ENCODE data around the gene NACC2.

Gene NACC2

GRCh38 chr9:136129176-136129575 lies 34.1 kb upstream of the NACC2 start:
- H4K91ac ChIP-seq (ENCODE audit: low read depth, low read length), result no peak overlapping the region
- no peak overlapping the region for H2BK120ac ChIP-seq (ENCODE audit: insufficient read depth, low read length, poor library complexity)
- H3K27ac ChIP-seq (ENCODE audit: low read depth, low read length), result no peak overlapping the region
- H3K23ac ChIP-seq (ENCODE audit: low read length), result no peak overlapping the region
- no peak overlapping the region for H4K8ac ChIP-seq (ENCODE audit: low read depth, low read length)
- DNase-seq, result no peak
- H3K4me3 ChIP-seq (ENCODE audit: low read depth, low read length), result no peak overlapping the region
- no peak overlapping the region for H2AFZ ChIP-seq (ENCODE audit: insufficient read depth, low read length, poor library complexity)
- H2BK12ac ChIP-seq (ENCODE audit: low read length), result no peak overlapping the region
- peaks cover 12% of the 10 kb centered on the region for H3K9me3 ChIP-seq (ENCODE audit: insufficient read depth, low read depth, low read length)
- no peak overlapping the region for H3K18ac ChIP-seq (ENCODE audit: low read length)
- H2AK5ac ChIP-seq (ENCODE audit: low read length), result no peak overlapping the region
- no peak overlapping the region for H3K4me2 ChIP-seq (ENCODE audit: low read length)
- no peak overlapping the region for H2BK5ac ChIP-seq (ENCODE audit: low read depth, low read length, poor library complexity)
- no peak overlapping the region for H3K4ac ChIP-seq (ENCODE audit: low read depth, low read length)
- H3K9ac ChIP-seq (ENCODE audit: low read length), result no peak overlapping the region
- H3K79me2 ChIP-seq (ENCODE audit: control insufficient read depth, insufficient read depth, low read length, poor library complexity), result no peaks in the 10 kb centered on the region
- no CpG with 5 or more reads among the region's 17 CpGs for WGBS (ENCODE audit: extremely low coverage, insufficient coverage, insufficient read length)
- H3K14ac ChIP-seq (ENCODE audit: low read length), result no peak overlapping the region
- H3K27me3 ChIP-seq (ENCODE audit: insufficient read depth, low read length), result peaks cover 11% of the 10 kb centered on the region
- no peak overlapping the region for H4K12ac ChIP-seq (ENCODE audit: low read depth, low read length)
- peaks cover 0 to 6% of the 10 kb centered on the region in 2 experiments for H3K4me1 ChIP-seq (ENCODE audit: control insufficient read depth in 1 of 2, insufficient read depth in 2 of 2, low read length in 2 of 2)
- no peaks in the 10 kb centered on the region for H3K79me1 ChIP-seq (ENCODE audit: low read length)
- no peaks in the 10 kb centered on the region for H3K36me3 ChIP-seq (ENCODE audit: control insufficient read depth in 1 of 2, insufficient read depth in 2 of 2, low read length in 2 of 2)

- no peak overlapping the region for H2BK5ac ChIP-seq (ENCODE audit: low read depth, low read length, poor library complexity)
- H2BK12ac ChIP-seq (ENCODE audit: low read length), result no peak overlapping the region
- no peak overlapping the region for H3K27ac ChIP-seq (ENCODE audit: low read depth, low read length)
- DNase-seq, result no peak
- H4K91ac ChIP-seq (ENCODE audit: low read depth, low read length), result no peak overlapping the region
- no peaks in the 10 kb centered on the region for H3K36me3 ChIP-seq (ENCODE audit: control insufficient read depth in 1 of 2, insufficient read depth in 2 of 2, low read length in 2 of 2)
- no peak overlapping the region for H3K23ac ChIP-seq (ENCODE audit: low read length)
- no peak overlapping the region for H3K9ac ChIP-seq (ENCODE audit: low read length)
- no peak overlapping the region for H4K8ac ChIP-seq (ENCODE audit: low read depth, low read length)
- no peak overlapping the region for H2AK5ac ChIP-seq (ENCODE audit: low read length)
- no peak overlapping the region for H3K4me2 ChIP-seq (ENCODE audit: low read length)
- H4K12ac ChIP-seq (ENCODE audit: low read depth, low read length), result no peak overlapping the region
- H3K4ac ChIP-seq (ENCODE audit: low read depth, low read length), result no peak overlapping the region
- WGBS (ENCODE audit: extremely low coverage, insufficient coverage, insufficient read length), result no CpG with 5 or more reads among the region's 17 CpGs
- H3K4me3 ChIP-seq (ENCODE audit: low read depth, low read length), result no peak overlapping the region
- no peaks in the 10 kb centered on the region for H3K79me1 ChIP-seq (ENCODE audit: low read length)
- H3K27me3 ChIP-seq (ENCODE audit: insufficient read depth, low read length), result peaks cover 5% of the 10 kb centered on the region
- H3K9me3 ChIP-seq (ENCODE audit: insufficient read depth, low read depth, low read length), result peaks cover 7% of the 10 kb centered on the region
- H3K4me1 ChIP-seq (ENCODE audit: control insufficient read depth in 1 of 2, insufficient read depth in 2 of 2, low read length in 2 of 2), result peaks cover 0 to 2% of the 10 kb centered on the region in 2 experiments
- no peak overlapping the region for H2BK120ac ChIP-seq (ENCODE audit: insufficient read depth, low read length, poor library complexity)
- H3K79me2 ChIP-seq (ENCODE audit: control insufficient read depth, insufficient read depth, low read length, poor library complexity), result no peaks in the 10 kb centered on the region
- H3K14ac ChIP-seq (ENCODE audit: low read length), result no peak overlapping the region
- H2AFZ ChIP-seq (ENCODE audit: insufficient read depth, low read length, poor library complexity), result no peak overlapping the region
- H3K18ac ChIP-seq (ENCODE audit: low read length), result no peak overlapping the region
Observed at GRCh38 chr9:136128436-136128835, 33.3 kb upstream of the NACC2 start.

GRCh38 chr9:136127313-136127712 lies 32.2 kb upstream of the NACC2 start:
- H2BK12ac ChIP-seq (ENCODE audit: low read length), result no peak overlapping the region
- H3K27ac ChIP-seq (ENCODE audit: low read depth, low read length), result no peak overlapping the region
- no peaks in the 10 kb centered on the region for H3K79me2 ChIP-seq (ENCODE audit: control insufficient read depth, insufficient read depth, low read length, poor library complexity)
- H3K9ac ChIP-seq (ENCODE audit: low read length), result no peak overlapping the region
- peaks cover 5% of the 10 kb centered on the region for H3K9me3 ChIP-seq (ENCODE audit: insufficient read depth, low read depth, low read length)
- no peak overlapping the region for H2BK5ac ChIP-seq (ENCODE audit: low read depth, low read length, poor library complexity)
- no peak overlapping the region for H3K4me3 ChIP-seq (ENCODE audit: low read depth, low read length)
- H2BK120ac ChIP-seq (ENCODE audit: insufficient read depth, low read length, poor library complexity), result no peak overlapping the region
- DNase-seq, result no peak
- H3K18ac ChIP-seq (ENCODE audit: low read length), result no peak overlapping the region
- no peak overlapping the region for H3K4ac ChIP-seq (ENCODE audit: low read depth, low read length)
- H3K23ac ChIP-seq (ENCODE audit: low read length), result no peak overlapping the region
- no peak overlapping the region for H2AK5ac ChIP-seq (ENCODE audit: low read length)
- H3K79me1 ChIP-seq (ENCODE audit: low read length), result no peaks in the 10 kb centered on the region
- H3K4me1 ChIP-seq (ENCODE audit: control insufficient read depth in 1 of 2, insufficient read depth in 2 of 2, low read length in 2 of 2), result no peaks in the 10 kb centered on the region
- no CpG with 5 or more reads among the region's 18 CpGs for WGBS (ENCODE audit: extremely low coverage, insufficient coverage, insufficient read length)
- no peak overlapping the region for H2AFZ ChIP-seq (ENCODE audit: insufficient read depth, low read length, poor library complexity)
- no peak overlapping the region for H4K8ac ChIP-seq (ENCODE audit: low read depth, low read length)
- no peak overlapping the region for H4K91ac ChIP-seq (ENCODE audit: low read depth, low read length)
- H4K12ac ChIP-seq (ENCODE audit: low read depth, low read length), result no peak overlapping the region
- no peaks in the 10 kb centered on the region for H3K36me3 ChIP-seq (ENCODE audit: control insufficient read depth in 1 of 2, insufficient read depth in 2 of 2, low read length in 2 of 2)
- no peaks in the 10 kb centered on the region for H3K27me3 ChIP-seq (ENCODE audit: insufficient read depth, low read length)
- H3K14ac ChIP-seq (ENCODE audit: low read length), result no peak overlapping the region
- no peak overlapping the region for H3K4me2 ChIP-seq (ENCODE audit: low read length)

- Histone ChIP-seq H4K12ac (ENCODE audit: low read depth, low read length) (no peak overlapping the region), H3K36me3 (ENCODE audit: control insufficient read depth in 1 of 2, insufficient read depth in 2 of 2, low read length in 2 of 2) (no peaks in the 10 kb centered on the region), H3K27ac (ENCODE audit: low read depth, low read length) (no peak overlapping the region), H3K4ac (ENCODE audit: low read depth, low read length) (no peak overlapping the region), H3K27me3 (ENCODE audit: insufficient read depth, low read length) (no peaks in the 10 kb centered on the region), H3K9ac (ENCODE audit: low read length) (no peak overlapping the region), H3K9me3 (ENCODE audit: insufficient read depth, low read depth, low read length) (peaks cover 3% of the 10 kb centered on the region), H2BK5ac (ENCODE audit: low read depth, low read length, poor library complexity) (no peak overlapping the region), H2BK120ac (ENCODE audit: insufficient read depth, low read length, poor library complexity) (no peak overlapping the region), H3K4me2 (ENCODE audit: low read length) (no peak overlapping the region), H3K4me3 (ENCODE audit: low read depth, low read length) (no peak overlapping the region), H2AFZ (ENCODE audit: insufficient read depth, low read length, poor library complexity) (no peak overlapping the region), H4K91ac (ENCODE audit: low read depth, low read length) (no peak overlapping the region), H2BK12ac (ENCODE audit: low read length) (no peak overlapping the region), H3K18ac (ENCODE audit: low read length) (no peak overlapping the region), H3K4me1 (ENCODE audit: control insufficient read depth in 1 of 2, insufficient read depth in 2 of 2, low read length in 2 of 2) (no peaks in the 10 kb centered on the region), H2AK5ac (ENCODE audit: low read length) (no peak overlapping the region), H3K23ac (ENCODE audit: low read length) (no peak overlapping the region), H3K79me2 (ENCODE audit: control insufficient read depth, insufficient read depth, low read length, poor library complexity) (no peaks in the 10 kb centered on the region), H4K8ac (ENCODE audit: low read depth, low read length) (no peak overlapping the region), H3K14ac (ENCODE audit: low read length) (no peak overlapping the region), H3K79me1 (ENCODE audit: low read length) (no peaks in the 10 kb centered on the region)
- no peak for DNase-seq
- WGBS (ENCODE audit: extremely low coverage, insufficient coverage, insufficient read length), result no CpG with 5 or more reads among the region's 2 CpGs
Observed at GRCh38 chr9:136124976-136125692, 30.0 kb upstream of the NACC2 start.

All from trophoblast cell (in vitro differentiated cells and primary cell).